AML-193 (cell line): Measurements from ENCODE around the gene IFNAR2.
"Not testable (repeated sequence)": the region's sequence is repeated elsewhere in the genome, so short reads cannot be mapped to it uniquely, and the experiment has no call there.

Experiments
- DNase-seq, 2 experiments: peaks; one replicate each; lab custom pipeline; 2025; lab: John Stamatoyannopoulos, UW

The IFNAR2 gene

GRCh38 chr21:33244082-33244778 is 14.5 kb downstream of the IFNAR2 start:
- DNase-seq: peak; percentile 65

GRCh38 chr21:33244779-33245105 is 15.0 kb downstream of the IFNAR2 start:
- peak; percentile 30 to 32 for DNase-seq

- DNase-seq: no peak
These were observed 15.7 kb downstream of the IFNAR2 start for GRCh38 chr21:33245289-33245918.

- DNase-seq: no peak
These were observed 16.8 kb downstream of the IFNAR2 start for GRCh38 chr21:33246506-33246905.

GRCh38 chr21:33246963-33247362 is 17.2 kb downstream of the IFNAR2 start:
- no peak for DNase-seq

GRCh38 chr21:33247599-33247998 is 17.9 kb downstream of the IFNAR2 start:
- no peak for DNase-seq

- no peak for DNase-seq
These were observed 19.7 kb downstream of the IFNAR2 start for GRCh38 chr21:33249331-33250002.

- DNase-seq: no peak
These were observed 21.4 kb downstream of the IFNAR2 start for GRCh38 chr21:33251119-33251518.

GRCh38 chr21:33253382-33253781 is 23.6 kb downstream of the IFNAR2 start:
- DNase-seq: not testable (repeated sequence)

GRCh38 chr21:33254766-33255165 is 25.0 kb downstream of the IFNAR2 start:
- DNase-seq: no peak

GRCh38 chr21:33255404-33255803 is 25.7 kb downstream of the IFNAR2 start:
- DNase-seq: no peak

GRCh38 chr21:33256019-33256418 is 26.3 kb downstream of the IFNAR2 start:
- no peak for DNase-seq

GRCh38 chr21:33257094-33257803 is 27.5 kb downstream of the IFNAR2 start:
- DNase-seq: no peak

GRCh38 chr21:33258475-33258874 is 28.7 kb downstream of the IFNAR2 start:
- DNase-seq: no peak

GRCh38 chr21:33259428-33259827 is 29.7 kb downstream of the IFNAR2 start:
- DNase-seq: no peak

GRCh38 chr21:33259995-33260394 is 30.3 kb downstream of the IFNAR2 start:
- no peak for DNase-seq

GRCh38 chr21:33261635-33262034 is 31.9 kb downstream of the IFNAR2 start:
- peak; percentile 85 to 89 for DNase-seq

- no peak for DNase-seq
These were observed 33.2 kb downstream of the IFNAR2 start for GRCh38 chr21:33262921-33263320.

- DNase-seq: no peak
These were observed 34.8 kb downstream of the IFNAR2 start for GRCh38 chr21:33264561-33264960.

- peak; percentile 96 for DNase-seq
These were observed 35.9 kb downstream of the IFNAR2 start for GRCh38 chr21:33265664-33266049.

- DNase-seq: peak; percentile 25 to 43
These were observed 36.5 kb downstream of the IFNAR2 start, which contains the start of gene IL10RB for GRCh38 chr21:33266050-33266788. Gene IL10RB (plus strand): TSS chr21:33266367. CDS start chr21:33266466, 99 bp downstream.

GRCh38 chr21:33266789-33267135 is 37.0 kb downstream of the IFNAR2 start:
- DNase-seq: no peak
